Retinal pigment epithelial cell (primary cell): ENCODE measurements around the gene BORCS5.

Experiments
- DNase-seq: peaks from one replicate; pipeline ENCODE4 v3.0.0-alpha.2; 2010; ENCODE audit warnings: low read depth
- H3K4me3 ChIP-seq: 2 replicates; pipeline ENCODE4 v1.5.1; 2011; ENCODE audit warnings: mild to moderate bottlenecking, low read length, control low read depth, moderate library complexity
- CTCF ChIP-seq: conservative IDR thresholded peaks from 2 replicates; pipeline ENCODE4 v1.5.1; 2011; ENCODE audit warnings: low read depth, low read length, control low read depth, inconsistent platforms

BORCS5 gene

DNA sequence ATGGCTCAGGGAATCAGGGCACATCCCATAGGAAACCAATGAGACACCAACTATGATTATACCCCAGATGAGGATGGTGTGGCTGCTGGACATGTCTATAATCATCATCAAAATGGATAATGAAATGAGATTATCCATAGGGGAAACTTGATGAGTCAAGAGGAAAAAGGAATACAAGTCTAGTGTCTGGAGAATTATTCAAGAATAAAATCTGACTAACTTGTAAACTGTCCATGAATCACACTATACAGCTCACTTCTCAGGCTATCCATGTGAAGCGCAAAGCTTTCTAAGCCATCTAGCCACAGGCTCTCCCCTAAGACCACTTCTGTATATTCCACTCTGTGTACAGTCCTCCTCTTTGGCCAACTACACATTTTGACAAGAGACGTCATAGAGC lies 153.3 kb downstream of the BORCS5 start:
- DNase-seq, result no peak
- no peak for TF ChIP-seq CTCF
- no peak overlapping the region for H3K4me3 ChIP-seq

GRCh38 chr12:12510551-12510950 lies 153.7 kb downstream of the BORCS5 start:
- no peak for TF ChIP-seq CTCF
- H3K4me3 ChIP-seq, result no peak overlapping the region
- DNase-seq, result no peak

- no peak overlapping the region for H3K4me3 ChIP-seq
- no peak for DNase-seq
- no peak for TF ChIP-seq CTCF
Measured at GRCh38 chr12:12511021-12511783, 154.3 kb downstream of the BORCS5 start.

GRCh38 chr12:12511895-12512711 lies 155.2 kb downstream of the BORCS5 start:
- TF ChIP-seq CTCF, result no peak
- no peak for DNase-seq
- no peak overlapping the region for H3K4me3 ChIP-seq

DNA sequence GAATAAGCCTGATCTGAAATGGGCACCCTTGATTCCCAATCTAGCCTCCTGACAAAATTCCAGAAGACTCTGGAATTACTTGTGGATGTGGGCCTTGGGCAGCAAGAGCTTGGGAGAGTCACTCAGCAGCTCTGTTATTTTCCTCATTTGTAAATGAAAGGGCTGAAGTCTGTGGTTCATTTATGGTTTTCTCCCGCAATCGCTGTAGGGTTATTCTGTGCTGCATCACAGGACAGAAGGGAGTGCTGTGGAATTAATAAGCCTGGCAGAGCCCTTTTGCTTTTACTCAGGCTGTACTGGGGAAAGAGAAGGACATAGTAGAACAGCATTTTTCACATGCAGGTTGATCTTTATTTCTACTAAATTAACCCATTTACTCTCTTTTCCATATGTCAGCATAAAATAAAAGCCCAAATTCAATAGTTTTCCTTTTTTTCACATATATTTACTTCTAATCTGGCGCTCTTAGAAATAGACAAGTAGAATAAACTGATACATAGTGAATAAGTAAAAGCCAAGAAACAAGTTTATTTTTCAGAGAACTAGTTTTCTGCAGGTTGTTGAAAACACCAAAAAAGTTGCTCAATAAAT lies 156.6 kb downstream of the BORCS5 start:
- H3K4me3 ChIP-seq, result no peak overlapping the region
- DNase-seq, result no peak
- TF ChIP-seq CTCF, result no peak

DNA sequence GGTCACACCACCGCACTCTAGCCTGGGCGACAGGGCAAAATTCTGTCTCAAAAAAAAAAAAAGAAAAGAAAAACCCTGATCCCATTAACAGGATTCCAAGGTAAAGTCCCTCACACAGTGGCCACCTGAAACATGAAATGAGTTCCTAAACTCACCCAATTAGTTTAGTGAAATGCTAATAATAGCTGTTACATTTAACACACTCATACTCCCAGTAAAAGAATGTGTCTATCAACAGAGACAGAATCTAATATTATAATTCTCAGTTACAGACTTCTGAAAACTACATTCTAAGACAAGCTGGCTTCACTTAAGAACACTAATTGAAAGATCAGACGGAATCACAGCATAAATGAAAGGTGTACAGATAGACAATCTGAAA lies 161.6 kb downstream of the BORCS5 start:
- DNase-seq, result no peak
- TF ChIP-seq CTCF, result no peak
- no peak overlapping the region for H3K4me3 ChIP-seq
